Upper lobe of left lung (tissue), 4 donors: Measurements from ENCODE around the gene SAMD11.
"Not testable (repeated sequence)": the region's sequence is repeated elsewhere in the genome, so short reads cannot be mapped to it uniquely, and the experiment has no call there.

ENCODE experiments used
- POLR2A ChIP-seq, 4 donors: fragments of 450-650 bp; IDR thresholded peaks; one replicate each; pipeline ENCODE4 v1.5.1; 2016 to 2017; ENCODE audit warnings: antibody characterized with exemption in 4 of 4, mild to moderate bottlenecking in 2 of 4
- POLR2AphosphoS5 ChIP-seq, 2 donors: sonication (generic); formaldehyde crosslinking; IDR thresholded peaks; one replicate each; pipeline ENCODE4 v1.5.1; 2017; ENCODE audit warnings: antibody characterized with exemption in 2 of 2

DNA sequence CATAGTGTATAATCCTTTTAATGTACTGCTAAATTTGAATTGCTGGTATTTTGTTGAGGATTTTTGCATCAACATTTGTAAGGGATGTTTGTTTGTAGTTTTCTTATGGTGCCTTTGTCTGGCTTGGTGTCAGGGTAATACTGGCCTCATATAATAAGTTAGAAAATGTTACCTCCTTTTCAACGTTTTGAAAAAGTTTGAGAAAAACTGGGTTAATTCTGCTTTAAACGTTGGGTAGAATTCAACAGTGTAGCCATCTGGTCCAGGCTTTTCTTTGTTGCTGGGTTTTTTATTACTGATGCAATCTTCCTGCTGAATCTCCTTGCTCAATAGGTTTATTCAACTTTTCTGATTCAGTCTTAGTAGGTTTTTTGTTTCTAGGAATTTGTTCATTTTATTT lies 43.2 kb upstream of the SAMD11 start:
- not testable (repeated sequence) for TF ChIP-seq POLR2A, POLR2AphosphoS5 (IDR thresholded peaks at IDR 0.05)
